Activated CD8-positive, alpha-beta memory T cell treated with anti-CD3 and anti-CD28 coated beads for 4 hours (primary cell): ENCODE measurements around the gene TRMT11.
A peak's percentile ranks its signal among the peaks of the same experiment; 100 is the strongest.
"Not testable (repeated sequence)": the region's sequence is repeated elsewhere in the genome, so short reads cannot be mapped to it uniquely, and the experiment has no call there.

ENCODE experiments used
- DNase-seq, 2 donors: peaks; one replicate each; pipeline ENCODE4 v3.0.0-alpha.2; 2020; ENCODE audit warnings: low read depth in 2 of 2

Gene TRMT11

DNA sequence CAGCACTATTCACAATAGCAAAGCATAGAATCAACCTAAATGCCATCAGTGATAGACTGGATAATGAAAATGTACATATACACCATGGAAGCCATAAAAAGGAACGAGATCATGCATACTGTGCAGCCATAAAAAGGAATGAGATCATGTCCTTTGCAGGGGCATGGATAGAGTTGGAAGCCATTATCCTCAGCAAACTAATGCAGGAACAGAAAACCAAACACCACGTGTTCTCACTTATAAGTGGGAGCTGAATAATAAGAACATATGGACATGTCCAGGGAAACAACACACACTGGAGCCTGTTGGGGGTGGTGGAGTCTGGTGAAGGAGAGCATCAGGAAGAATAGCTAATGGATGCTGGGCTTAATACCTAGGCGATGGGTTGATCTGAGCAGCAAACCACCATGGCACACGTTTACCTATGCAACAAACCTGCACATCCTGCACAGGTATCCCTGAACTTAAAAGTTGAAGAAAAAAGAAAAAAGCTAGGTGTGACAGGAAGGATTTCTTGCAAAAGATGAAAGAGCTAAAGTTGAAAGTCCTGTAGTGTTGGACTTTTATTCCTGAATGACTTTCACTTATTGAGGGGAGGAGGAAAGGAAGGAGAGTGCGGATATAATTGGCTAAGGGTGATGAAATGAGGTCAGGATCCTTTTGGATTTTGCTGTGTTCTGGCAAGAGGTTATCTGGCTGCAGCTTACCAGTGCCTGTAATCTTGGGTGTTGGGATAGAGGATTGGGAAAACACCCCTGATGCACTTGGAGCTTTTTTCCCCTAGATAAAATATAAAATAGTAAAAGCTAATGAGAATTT is 8.5 kb downstream of the TRMT11 start:
- DNase-seq: no peak

DNA sequence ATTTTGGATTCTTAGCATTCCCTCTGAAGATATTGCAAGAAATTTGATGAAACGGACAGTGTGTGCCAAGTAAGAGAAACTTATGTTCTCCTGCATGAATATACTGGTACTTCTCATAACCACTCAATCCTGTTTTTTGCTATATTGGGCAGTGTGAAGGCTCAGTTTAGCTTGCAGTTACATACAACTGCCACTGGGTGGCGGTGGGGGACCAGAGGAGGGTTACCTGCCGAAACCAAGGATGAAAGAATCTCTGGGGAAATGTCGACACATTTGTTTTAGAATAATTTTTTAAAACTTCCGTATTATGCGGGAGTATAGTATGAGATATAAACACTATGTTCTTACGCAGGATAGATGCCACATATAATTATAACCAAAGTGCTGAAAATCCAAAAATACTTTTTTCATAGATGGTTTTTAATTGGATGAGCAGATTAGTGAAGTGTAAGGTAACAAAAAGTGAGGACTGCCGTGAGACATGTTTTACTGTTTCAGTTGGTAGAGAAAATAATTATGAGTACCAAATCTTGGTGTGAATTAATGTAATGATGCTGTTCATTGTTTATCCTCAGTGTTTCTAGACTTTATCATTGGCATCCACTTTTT is 9.7 kb downstream of the TRMT11 start:
- peak; percentile 31 to 35 for DNase-seq

DNA sequence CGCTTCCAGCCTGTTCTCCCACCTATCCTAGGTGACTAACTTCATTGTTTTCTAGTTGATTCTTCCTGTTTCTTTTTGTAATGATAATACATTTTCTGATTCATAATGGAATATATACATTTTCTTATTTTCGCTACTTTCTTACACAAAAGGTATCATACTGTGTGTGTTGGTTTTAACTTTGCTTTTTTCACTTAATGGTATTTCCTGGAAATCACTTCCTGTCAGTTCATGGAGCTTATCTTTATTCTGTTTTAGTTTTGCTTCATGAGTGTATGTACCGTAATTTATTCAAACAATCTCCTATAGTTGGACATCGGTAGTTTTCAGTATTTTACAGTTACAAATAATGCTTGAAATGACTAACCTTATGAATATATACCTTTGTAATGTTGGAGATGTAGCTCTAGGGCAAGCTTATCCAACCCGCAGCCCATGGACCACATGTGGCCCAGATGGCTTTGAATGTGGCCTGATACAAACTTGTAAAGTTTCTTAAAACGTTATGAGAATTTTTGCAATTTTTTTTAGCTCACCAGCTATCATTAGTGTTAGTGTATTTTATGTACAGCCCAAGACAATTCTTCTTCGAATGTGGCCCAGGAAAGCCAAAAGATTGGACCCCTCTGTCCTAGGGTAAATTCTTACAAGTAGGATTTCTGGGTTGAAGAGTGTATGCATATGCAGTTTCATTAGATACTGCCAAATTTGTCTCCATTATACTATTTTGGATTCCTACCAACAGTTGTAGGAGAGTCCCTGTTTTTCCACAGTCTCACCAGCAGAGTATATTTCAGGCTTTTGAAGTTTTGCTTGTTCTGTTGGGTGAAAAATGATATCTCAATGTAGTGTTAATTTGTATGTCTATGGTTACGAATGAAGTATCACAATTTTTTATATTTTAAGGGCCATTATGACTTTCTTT is 16.7 kb downstream of the TRMT11 start:
- no peak for DNase-seq

DNA sequence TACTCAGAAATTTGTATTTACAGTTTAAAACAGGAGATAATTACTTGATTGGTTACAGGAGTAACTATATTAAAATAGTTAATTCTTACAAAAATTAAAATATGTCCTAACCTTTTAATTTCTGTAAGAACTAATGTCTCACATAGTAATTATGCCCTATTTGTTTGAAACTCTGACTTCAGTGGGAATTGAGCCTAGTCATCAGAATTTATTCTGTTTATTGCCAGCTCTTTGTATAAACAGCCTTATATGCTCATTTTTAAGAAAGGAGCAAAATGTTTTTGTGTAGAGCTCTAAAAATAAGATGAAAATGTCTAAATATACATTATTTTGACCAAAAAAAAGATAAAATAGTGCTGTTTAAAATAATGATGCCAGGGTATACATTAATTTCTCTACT is 21.5 kb downstream of the TRMT11 start:
- no peak for DNase-seq

DNA sequence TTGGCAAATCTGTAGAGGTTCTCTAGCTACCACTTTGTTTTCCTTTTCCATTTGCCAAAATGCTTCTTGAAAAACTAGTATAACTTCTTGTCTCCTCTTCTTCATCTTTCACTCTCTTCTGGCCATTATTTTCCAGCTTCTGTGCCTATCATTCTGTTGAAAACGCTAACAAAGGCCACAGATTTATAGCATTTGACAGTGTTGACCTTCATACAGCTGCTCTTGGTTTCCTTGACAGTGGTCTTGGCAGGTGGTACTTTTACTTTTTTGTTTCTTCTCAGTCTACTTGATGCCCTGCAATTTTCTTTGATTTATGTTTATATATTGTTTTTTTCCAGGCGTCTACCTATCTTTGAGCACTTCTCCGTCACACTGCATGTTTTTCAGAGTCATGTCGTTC is 23.7 kb downstream of the TRMT11 start:
- no peak for DNase-seq

DNA sequence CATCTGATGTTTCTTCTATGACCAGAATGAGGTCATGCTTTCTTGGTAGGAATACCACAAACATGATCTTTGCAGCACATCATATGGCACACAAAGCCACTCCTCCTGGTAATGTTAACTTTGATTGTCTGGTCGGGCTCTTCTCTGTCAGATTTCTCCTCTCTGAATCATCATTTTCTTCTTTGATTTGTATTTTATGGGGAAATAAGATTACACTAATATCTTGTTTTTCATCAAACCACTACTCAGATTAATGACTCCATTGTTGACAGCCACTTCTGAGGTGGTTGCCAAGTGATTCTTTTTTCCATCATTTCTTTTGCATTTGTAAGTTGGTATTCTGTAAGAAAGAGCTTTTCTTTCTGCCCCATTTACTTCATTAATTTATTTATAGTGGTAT is 29.5 kb downstream of the TRMT11 start:
- no peak for DNase-seq

DNA sequence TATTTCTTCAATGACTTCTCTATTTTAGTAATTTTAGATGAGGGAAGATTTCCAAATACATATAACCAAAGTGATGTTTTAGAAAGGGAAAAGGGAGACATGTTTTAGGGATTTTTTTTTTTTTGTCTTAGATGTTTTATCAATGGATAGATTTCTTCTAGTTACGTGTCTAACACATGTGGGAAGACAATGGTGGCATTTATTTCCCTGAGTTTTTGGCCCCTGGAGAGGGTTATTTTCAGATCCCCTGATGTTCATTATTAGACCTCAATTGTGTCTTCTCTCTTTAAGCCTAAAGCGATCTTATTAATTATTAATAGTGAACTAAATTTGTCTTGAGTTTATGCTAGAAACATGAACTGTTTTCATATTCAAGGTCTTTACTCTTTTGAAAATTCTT is 30.3 kb downstream of the TRMT11 start:
- no peak for DNase-seq

DNA sequence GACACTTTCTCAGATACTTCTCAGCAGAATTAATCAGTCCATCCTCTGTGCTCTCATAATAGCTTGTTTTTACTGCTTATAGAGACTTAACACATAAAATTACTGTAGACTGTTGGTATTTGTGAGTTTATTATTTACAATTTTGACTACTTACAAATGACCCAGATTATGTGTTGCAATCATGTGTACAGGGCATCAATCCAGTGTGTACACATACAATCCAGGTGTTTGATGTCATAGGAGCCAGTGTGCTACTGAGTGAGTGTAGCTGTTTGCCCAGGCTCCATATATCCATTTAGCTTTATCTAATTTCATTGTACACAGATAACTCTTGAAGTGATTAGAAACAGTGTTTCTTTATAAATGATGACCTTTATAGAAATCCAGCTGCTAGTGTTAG is 31.3 kb downstream of the TRMT11 start:
- DNase-seq: no peak

DNA sequence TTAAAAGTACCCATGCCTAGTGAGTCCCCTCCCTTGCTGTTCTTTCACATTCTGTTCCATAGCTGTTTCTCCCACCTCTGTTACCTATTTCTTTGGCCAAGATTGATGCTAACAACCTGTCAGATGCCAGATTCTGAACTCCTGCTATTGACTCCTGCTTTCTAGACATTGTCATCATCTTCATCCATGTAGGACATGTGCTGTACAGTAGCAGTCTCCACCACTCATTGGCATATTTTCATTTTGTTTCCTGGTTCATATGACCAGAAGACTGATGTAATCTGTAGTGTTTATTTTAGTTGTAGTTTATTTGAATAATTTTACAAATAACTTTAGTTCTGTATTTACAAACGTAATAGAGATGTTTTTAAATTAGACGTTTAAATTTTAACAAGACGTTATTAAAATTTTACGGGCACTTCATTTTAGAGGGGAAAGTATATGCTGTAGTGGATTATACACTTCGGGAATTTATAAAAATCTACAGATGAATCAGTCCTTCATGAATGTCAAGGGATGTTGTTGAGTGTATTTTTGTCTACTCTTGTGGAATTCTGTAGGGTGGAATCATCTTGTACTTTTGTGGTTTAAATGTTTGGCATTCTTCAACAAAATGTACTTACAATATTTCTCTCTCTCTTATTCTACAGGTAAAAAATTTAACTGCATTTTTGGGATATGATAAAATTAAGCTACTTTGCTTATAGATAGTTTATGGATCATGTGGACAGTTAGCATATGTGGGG is 34.1 kb downstream of the TRMT11 start:
- no peak for DNase-seq

DNA sequence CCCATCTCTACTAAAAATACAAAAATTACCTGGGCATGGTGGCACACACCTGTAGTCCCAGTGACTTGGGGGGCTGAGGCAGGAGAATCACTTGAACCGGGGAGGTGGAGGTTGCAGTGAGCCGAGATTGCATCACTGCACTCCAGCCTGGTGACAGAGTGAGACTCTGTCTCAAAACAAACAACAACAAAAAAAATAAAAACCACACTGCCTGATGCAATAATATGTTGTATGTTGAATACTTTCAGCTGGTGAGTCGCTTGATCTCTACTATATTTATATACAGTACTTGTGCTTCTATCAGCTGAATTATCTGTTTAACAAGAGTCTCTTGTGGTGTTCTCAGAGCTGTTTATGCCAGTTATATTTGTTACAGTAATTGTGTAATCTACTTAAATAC is 37.1 kb downstream of the TRMT11 start:
- DNase-seq: not testable (repeated sequence)

DNA sequence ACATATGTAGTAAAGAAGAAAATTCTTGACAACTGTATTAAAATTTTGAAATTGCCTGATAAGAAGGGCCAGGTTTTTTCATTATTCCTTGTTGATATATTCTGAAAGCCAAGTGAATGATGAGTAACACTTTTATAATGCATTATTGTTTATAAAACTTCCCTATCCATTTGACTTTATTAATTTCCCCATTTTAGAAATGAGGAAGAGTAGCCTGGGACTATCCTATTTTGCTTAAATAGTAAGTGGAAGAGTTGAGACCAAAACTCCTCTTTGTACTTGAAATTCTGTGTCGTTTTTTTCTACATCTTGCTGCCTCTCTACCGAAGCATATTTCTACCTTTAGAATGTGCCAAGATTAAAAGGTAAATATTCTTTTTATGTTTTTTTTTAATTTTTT is 39.7 kb downstream of the TRMT11 start:
- DNase-seq: no peak

DNA sequence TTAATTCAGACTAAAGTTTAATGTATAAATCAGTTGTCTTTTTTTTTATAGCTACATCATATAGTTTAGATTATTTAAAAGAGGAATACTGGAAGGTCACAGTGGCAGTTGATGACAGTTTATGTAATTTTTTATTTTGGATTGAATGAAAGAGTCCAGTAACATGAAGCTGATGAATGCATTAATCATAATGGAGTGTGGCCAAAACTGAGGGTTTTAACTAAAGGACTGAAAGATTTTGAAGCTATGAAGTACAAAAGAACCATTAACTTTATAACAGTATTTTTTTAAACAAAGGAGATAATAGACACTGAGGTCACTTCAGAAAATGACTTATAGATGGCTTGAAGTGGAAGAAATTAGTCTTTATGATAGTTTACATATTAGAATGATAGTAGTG is 41.3 kb downstream of the TRMT11 start:
- no peak for DNase-seq

DNA sequence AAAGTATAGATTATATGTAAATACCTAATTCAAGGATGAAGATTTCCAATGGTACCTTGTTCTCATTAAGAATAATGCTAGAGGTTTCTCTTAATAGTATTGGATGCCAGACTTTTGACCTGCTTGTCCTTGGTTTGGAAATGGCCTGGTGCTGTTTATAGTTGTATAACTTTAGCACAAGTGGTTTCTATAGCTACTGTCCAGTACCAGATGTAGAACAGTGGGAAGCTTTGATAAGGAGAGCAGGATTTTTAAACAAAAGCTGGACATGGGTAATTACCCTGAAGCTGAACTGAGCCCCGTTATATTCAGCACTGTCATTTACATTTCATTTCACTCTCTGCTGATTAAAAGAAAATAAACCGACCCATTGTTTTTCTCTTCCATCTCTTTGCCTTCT is 43.7 kb downstream of the TRMT11 start:
- no peak for DNase-seq

DNA sequence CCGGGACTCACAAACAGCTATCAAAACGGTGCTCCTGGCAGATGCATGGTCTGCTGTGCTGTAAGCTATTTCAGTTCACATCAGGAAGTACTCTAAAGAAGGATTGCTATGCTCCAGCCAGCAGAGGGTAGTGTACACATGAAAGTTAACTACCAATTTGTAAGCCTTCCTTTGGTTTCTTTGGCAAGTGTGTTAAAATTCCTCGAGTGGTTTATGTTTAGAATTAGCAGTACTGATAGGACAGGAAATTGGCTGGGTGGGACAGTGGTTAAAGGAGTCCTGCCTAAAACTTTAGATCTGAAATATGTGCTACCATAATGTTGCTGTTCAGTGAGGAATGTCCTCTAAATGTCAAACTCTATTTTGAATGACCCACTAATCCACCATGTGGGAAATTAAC is 47.4 kb downstream of the TRMT11 start:
- DNase-seq: no peak

DNA sequence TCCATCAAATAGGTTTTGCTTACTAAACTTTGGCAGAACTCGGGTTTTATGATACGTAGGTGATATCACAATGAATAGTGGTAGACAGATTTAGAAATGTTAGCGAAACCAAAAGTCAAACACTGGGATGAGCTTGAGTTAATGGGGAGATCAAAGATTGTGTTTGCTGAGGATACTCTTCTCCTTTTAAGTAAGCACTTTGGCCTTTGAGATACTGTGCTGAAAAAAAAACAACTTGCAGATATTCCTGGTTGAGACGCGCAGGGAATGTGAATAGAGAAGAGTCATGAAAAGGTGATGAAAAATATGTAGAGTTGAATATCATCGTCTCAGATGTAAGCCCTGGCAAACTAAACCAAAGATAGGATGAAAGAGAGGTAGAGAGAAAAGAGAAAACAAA is 48.3 kb downstream of the TRMT11 start:
- DNase-seq: no peak

DNA sequence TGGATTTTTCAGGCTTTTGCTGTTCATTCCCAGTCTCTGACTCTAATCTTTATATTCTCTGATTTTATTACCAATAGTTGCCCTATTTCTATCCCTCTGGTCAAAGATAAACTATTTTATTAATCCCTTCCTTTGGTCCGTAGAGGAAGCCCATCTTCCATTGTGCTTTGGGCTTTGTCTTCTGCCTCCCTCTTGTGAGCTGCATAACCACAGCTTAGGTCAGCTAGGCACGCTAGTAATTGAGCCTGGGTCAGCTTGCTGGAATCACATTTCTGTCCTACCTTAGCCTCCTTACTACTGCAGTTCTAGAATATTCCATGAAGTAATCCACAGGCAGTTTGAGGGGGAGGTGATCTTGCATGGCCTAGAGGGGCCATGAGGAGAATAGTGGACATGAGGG is 49.4 kb downstream of the TRMT11 start:
- DNase-seq: no peak

DNA sequence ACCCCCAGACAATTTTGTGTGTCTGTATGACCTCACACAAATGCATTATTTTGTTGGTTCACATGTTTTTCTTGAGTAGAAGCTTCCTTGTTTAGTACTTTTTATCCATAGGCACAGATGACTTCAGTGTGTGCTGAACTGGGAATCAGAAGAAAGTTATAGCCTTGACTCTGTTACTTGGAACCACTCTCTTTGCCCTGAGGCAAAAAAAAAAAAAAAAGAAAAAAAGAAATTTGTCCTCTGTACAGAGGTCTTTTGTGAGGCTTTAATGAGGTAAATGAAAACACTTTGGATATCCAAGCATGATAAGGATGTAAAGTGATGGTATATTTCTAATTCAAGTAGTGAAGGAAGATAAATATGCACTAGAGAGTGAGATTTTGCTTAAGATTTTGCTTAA is 51.9 kb downstream of the TRMT11 start:
- DNase-seq: no peak

DNA sequence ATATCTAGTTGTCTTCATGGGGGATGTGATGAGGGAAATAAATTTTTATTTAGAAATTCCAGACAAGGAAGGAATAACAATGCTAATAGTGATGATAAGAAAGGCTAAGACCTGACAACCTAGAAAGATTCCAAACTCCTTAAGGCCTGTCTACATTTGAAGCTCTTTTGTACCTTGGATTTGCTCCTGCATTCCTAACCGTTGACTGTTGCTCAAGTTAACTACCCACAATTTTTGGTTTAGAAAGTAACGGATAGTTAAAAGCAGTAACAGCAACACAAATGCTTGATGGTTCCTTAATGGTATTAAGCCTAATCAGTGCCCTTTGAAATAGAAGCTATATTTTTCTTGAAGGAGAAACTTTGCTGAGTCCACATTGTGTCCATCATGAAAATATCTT is 52.9 kb downstream of the TRMT11 start:
- DNase-seq: no peak

DNA sequence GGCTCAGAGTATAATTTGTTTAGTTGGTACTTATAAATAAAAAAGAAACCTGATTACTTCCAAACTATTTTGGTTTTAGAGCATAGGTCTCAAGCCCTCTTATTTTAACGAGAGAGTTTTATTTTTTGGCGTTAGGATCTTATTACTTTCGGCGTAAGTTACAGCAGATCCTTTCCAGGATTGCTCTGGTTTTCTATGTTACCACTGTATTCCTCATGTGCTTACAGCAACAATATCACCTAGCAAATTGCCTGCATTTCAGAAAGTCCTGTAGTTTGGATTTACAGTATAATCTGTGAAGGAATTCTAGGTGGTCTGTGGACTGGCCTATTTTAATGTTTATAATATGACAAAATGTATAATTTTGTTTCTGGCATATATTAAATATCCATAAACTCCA is 54.1 kb downstream of the TRMT11 start:
- no peak for DNase-seq

DNA sequence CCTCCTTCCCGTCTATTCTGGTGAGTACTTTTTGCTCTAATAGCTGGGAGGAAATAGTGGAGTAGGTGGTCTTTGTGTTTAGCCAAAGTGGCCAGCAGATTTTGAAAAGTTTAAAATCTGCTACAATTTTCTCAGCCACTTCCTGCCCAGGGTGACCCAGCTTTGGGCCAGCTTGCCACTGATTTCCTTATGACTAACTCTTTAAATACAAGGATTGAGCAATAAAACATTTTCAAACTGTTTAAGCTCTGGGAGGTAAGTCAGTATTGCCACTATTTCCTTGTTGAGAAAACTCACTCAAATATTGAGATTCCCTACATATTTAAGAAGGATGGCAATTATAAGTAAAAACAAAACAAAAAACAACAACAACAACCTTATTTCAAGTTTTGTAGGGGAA is 54.5 kb downstream of the TRMT11 start:
- DNase-seq: no peak

DNA sequence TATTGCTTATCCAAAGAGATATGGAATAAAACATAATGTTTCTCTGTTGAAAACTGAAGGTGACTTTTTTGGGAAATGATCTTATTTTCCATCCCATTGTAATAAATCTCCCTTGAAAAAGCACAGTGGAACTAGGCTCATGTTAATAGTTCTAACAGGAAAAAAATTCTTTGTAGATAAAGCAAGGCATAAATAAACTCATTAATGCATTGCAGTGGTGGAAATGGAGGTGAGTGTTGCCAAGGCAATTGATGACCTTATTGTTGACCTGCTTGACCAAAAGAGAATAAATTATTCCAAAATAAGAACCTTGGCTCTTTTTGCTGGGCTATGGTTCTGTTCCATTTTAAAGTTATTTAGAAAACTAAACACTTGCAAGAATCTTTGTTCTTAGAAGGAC is 55.2 kb downstream of the TRMT11 start:
- no peak for DNase-seq

DNA sequence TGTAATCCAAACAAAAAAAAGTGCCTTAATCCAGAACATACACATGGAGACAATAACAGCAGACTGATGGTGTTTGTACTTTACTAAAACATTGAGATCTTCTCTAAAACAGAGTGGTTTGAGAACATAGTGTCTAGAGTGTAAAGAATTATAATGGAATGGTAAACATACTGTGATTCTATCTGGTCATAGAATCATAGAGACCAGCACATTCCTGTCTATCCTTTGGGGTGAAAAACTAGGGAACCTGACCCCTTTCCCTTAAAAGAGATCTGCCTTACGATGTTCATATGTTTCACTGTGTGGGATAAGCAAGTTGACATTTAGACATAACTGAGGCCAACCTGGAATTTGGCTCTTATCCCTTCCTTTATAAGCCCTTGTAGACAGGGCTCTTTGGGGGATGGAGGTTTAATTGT is 55.7 kb downstream of the TRMT11 start:
- no peak for DNase-seq
